Activated naive CD4-positive, alpha-beta T cell treated with Interleukin-2 at 50 U/mL for 16 hours (primary cell): ENCODE results near the gene RPS6KA2.

Experiments
- DNase-seq: peaks from one replicate; pipeline ENCODE4 v3.0.0-alpha.2; 2020

The RPS6KA2 gene

DNA sequence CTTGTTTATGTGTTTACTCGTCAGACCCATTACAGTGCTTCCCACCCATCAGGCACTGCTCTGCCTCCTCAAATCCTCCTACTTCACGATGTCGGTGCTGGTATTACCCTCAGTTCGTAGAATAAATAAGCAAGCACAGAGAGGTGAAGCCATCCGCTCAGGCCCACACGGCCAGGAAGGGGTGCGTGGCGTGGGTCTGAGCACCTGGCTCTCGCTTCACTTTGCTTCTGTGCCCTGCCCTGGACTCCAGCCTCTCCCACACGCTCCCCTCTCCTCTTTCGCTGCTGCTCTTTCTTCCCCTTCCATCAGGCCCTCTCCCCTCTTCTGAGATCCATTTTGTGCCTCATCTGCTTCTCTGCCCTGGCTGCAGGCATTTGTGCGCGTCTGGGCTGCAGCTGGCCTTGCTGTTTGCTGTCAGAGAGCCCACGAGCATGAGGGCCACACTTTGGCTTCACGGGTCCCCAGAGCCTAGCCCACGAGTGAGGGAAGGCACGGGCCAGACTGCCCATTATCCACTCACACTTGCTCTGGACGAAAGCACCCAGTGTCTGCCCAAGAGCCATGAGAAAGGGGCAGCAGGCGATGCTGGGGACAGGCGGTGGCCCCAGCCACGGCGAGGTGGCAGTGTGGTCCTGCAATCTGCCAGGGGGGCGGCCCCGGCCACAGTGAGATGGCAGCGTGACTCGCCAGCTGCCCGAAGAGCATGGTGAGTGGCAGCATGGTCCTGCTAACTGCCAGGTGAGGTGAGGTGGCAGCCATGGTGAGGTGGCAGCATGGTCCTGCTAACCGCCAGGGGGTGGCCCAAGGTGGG lies 148.1 kb downstream of the RPS6KA2 start:
- DNase-seq = no peak

DNA sequence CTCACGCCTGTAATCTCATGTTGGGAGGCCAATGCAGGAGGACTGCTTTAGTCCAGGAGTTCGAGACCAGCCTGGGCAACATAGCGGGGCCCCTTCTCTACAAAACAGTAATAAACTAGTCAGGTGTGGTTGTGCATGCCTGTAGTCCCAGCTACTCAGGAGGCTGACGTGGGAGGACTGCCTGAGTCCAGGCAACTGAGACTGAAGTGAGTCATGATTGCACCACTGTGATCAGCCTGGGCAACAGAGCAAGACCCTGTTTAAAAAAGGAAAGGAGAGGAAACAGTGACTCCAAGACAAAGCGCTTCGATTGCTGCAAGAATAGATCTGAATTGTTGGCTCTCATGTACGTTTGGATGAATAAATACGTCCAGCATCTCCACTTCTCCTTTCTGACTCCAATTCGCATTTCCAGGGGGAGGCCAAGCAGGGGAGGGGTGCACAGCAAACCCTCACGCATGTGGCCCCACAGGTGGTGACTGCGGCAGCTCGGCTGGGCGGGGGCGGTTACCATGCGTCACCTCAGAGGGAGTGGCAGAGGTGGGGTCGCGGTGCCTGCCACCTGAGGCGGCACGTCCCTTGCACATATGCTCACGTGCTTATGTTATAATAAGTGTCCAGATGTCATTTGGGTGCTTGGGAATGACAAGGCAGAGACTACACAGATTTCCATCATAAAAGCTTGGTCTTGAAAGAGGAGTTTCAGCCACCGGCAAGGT lies 149.2 kb downstream of the RPS6KA2 start:
- no peak for DNase-seq

DNA sequence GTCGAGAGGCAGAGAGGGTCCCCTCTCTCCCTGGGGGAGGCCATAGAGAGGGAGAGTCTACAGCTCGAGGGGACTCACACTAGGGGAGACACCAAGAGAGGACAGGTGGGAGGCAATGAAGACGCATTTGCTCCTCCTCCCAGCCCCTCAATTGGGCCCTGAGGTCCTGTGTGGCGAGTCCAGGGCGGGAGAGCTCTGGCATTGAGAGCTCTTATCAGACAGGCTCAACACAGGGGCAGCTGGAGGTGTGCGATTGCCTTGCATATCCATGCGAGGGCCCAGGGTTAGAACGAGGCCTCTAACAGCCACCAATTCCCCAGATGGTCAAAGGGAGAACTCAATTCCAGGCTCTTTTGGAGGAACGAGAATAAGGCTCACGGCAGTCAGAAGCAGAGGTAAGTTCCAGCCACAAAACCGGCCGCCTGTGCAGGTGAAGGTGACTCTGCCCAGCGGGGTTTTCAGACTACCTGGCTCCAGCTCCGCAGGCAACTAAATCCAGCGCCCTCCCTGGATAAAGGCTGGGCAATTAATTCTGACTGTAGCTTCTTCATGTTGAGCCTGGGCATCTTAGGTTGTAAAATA lies 150.3 kb downstream of the RPS6KA2 start:
- no peak for DNase-seq

GRCh38 chr6:166476061-166476591 lies 150.9 kb downstream of the RPS6KA2 start:
- DNase-seq = no peak

DNA sequence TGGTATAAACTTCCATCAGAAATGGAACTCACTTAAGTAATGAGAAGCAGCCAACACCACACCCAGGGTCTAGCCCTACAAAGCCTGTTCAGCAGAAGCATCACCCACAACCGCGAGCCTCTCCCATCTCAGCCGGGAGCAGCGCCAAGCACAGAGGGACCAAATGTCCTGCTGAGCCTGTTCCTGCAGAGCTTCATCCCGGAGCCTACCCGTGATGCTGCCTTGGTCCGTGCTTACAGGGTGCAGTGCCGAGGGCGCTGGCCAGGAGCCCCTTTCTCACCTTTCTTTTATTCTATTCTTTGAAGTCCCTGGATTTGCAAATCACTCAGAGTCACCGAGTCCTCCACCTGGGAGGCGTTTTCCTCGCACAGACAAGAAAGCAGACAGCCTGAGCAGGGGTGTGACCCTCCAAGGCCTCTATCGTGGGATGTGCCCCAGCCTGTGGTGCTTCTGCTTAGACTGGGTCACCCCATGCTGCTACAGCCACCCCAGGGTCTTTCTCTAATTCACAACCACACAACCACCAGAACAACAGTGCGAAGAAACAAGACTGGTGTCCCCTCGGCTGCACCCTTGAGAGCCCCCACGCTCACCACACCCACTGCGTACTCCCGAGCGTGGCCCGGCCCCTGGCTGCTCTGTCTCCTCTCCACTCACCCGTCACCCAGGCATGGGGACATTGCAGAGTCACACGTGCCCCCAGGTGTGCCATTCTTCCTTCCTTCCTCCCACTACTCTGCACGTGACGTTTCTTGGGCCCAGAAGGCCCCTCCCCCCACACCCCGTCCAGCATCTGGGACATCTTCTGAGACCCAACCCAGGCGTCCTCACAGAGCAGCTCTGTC lies 152.1 kb downstream of the RPS6KA2 start:
- no peak for DNase-seq

GRCh38 chr6:166473886-166474571 lies 153.0 kb downstream of the RPS6KA2 start:
- no peak for DNase-seq

DNA sequence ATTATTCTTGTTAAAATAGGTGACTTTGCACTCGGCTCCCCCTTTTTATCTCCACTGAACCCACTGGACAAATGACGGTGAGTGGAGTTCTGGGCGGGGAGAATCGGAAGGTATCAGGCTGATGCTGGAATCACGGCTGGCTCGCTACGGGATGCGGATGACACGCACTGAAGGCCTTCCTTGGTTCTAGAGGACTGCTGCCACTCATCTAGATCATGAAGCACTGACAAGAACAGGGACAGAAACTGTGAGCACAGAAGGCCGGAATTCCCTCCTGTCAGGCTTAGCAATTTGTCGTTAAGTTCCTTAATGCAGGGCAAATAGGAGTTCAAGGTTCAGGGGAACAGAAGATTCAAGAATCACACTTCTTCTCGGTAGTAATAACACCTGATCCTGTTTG lies 154.4 kb downstream of the RPS6KA2 start:
- DNase-seq = no peak

DNA sequence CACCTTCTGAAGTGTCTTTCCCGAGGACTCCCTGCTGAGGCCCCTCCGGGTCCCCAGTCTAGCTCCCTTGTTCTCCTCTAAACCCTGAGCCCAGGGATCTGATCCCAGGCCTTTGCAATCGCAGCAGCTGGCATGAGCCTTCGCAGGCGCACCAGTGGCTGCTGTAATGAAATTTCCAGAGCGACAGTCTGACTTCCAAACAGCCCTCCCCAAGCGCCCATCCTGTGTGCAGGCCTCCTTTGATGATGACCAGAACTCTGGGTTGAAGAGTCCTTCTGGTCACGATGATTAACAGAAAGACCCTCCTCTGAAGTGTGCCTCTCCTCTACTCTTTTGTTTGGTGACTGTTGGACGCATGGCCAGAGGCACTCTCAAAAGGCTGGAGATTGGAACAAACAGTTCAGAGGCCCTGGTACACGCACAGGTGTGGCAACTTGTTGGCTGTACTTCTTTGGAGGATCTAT lies 155.2 kb downstream of the RPS6KA2 start:
- no peak for DNase-seq

- no peak for DNase-seq
Measured at GRCh38 chr6:166470863-166471410, 156.1 kb downstream of the RPS6KA2 start.

DNA sequence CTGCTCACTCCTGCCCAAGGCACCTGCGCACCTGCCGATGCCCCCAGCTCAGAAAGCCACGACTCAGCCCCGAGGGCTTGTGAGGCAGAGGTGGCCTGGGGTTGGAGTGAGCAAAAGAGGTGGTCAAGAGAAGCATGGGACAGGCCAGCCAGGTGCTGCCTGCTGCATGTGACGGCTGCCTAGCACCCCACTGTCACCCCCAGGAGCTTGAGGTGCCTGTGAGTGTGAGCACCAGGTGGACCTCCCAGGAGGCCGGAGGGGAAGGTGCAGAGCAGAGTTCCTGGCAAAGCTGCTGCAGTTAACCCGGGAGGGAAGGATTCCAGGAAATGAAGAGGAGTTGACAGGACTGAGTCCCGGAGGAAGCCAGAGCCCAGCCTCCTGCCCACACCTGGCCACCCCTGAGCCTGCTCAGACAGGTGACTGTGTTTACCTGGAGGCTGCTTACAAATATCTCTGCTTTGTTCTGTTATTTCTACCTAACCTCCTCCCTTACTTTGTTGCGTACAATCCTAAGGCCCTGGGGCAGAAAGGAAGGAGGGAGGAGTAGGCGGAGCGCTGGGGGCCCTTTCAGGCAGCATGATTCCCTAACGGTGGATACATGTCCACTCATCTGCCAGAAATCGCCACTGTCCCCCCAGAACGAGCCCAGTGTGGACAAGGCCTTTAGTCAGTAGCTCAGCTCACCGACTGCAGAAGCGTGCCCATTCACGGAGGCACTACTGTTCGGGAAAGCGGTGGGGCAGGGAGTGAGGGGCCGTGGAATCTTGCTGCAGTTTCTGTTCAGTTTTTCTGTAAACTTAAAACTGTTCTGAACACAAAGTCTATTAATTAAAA lies 156.8 kb downstream of the RPS6KA2 start:
- no peak for DNase-seq

DNA sequence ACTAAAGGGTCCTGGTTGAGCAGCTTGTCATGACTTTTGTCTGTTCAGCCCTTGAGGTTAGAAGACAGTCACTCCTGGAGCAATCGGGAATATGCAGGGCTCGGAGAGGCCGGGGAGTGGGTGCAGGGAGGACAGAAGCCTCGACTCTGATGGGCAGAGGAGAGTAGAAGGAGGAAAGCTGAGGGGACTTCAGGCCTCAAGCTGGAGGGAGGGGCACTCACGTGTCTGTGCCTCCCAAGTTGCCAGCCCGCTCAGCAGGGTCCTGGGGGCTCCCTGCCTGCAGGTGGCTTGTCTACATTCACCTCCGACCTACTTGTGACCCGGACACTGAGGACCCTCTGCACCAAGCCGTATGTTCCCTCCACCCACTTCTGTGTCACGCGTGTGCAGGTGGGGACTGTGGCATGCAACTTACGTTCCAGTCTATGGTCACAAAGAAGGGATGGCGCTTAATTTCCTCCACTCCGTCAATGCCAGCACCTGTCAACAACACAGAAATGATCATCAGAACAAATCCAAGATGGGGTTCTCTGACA lies 157.6 kb downstream of the RPS6KA2 start:
- no peak for DNase-seq

GRCh38 chr6:166467436-166468000 lies 159.5 kb downstream of the RPS6KA2 start:
- no peak for DNase-seq

GRCh38 chr6:166466178-166467122 lies 160.6 kb downstream of the RPS6KA2 start:
- no peak for DNase-seq

- DNase-seq = no peak
Measured at GRCh38 chr6:166465671-166466087, 161.4 kb downstream of the RPS6KA2 start.

- no peak for DNase-seq
Measured at GRCh38 chr6:166465003-166465399, 162.1 kb downstream of the RPS6KA2 start.

DNA sequence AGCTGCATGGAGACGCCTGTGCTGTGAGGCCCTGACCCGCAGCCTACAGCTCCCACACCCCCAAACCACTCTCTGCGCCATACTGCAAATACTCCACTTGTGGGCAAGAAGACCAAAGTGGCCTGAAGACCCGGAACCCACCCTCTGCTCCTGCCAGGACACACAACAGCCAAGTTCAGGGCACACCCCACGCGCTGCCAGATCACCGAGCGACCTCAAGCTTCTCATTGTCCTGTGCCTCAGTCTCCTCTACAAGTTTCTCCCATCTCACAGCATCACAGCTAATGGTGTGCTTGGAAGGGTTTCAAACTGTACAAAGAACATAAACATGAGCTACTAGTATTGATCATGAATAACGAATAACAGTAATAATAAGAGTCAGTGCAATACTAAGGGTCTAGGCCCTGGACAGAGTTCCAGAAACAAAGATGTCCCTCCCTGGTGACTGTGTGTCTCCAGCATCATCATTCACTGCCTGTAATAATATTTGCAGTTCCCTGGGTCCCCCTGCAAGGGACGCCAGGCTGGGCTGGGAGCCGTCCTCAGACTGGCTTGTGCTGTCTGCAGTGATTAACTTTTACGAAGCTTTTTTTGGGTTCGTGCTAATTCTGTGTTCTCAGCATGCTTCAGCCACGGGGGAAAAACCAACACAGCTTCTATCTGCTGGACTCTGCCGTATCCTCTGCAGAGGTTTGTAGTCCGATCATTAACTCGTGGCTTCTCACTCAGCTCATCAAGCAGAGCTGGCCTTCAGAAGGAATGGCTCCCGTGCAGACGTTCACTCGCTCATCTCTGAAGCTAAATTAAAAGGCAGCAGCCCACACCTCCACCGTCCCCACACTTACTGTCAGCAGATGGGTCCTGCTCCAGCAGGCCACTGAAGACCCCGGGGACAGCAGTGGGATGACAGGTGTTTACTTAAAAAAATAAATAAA lies 162.7 kb downstream of the RPS6KA2 start:
- no peak for DNase-seq

DNA sequence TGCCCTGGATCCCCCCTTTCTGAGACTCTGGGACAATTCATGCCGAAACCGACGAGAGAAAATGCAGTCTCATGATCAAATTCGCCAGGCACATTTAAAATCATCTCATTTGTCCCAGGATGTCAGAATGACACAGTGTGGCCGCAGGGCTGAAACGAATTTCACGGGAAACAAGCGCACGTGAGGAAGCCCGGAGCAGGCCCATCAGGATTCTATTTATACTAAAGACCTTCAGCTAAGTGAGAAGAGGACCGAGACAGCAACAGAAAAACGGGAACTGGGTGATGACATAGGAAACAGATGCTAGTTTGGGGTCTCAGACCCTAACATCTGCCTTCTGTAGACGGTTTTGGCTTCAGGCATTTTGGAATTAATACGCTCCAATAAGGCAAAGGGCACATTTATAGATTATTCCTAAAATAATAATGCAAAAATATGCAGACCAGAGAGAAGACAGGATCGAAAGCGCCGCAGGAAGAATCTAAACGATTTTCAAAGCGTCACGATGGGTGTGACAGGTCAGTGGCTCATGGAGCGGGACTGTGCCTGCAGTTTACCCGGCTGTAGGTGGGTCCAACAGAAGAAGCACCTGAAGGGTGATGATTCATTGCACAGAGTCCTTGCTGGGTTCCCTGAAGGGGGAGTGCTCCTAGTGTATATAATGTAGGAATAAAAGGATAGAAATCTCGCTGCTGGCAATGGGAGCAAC lies 163.5 kb downstream of the RPS6KA2 start:
- no peak for DNase-seq
